ENCODE measurements around the gene ADAMTSL5.
"Not testable (repeated sequence)": the region's sequence is repeated elsewhere in the genome, so short reads cannot be mapped to it uniquely, and the experiment has no call there.

The ADAMTSL5 gene

DNA sequence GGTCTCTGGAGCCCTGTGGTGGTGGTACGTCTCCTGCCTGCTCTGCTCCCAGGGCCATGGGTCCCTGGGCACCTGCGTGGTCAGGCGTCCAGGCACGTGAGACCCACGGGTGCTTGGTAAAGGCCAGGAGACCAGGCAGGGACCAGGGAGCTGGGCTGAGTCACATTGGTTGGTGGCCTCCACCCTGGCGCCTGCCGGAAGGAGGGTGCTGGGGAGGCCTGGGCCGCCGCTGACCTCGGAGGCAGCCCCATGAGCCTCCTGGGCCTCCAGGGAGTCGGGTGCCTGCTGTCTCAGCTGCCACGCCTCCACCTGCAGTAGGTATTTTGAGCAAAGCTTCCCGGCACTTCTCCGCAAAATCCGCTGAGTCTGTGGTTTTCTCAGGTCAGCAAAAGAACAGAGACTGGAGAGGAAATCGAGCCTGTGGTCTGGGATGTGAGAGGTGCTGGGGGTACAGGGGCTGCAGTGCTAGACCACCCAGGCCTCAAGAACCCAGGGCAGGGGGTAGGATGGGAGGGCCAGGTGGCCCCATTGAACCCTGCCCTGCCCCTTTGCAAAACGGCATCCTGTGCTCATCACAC, 7.5 kb upstream of the ADAMTSL5 start:
- Histone ChIP-seq H3K27me3 (ENCODE audit: insufficient read depth, poor library complexity, severe bottlenecking) (peaks cover 23% of the 10 kb centered on the region), H3K9me3 (ENCODE audit: severe bottlenecking) (no peaks in the 10 kb centered on the region), H3K4me3 (ENCODE audit: severe bottlenecking) (no peak overlapping the region), H3K36me3 (ENCODE audit: low read depth) (no peaks in the 10 kb centered on the region), H3K27ac (ENCODE audit: poor library complexity, severe bottlenecking) (no peak overlapping the region), H3K4me1 (ENCODE audit: insufficient read depth, poor library complexity, severe bottlenecking) (no peaks in the 10 kb centered on the region)
- TF ChIP-seq CTCF (IDR thresholded peaks at IDR 0.05; ENCODE audit: poor library complexity, severe bottlenecking) = no peak
- DNase-seq (ENCODE audit: low spot score) = no peak
- no peak; the same call in 2 of the 3 replicates for ATAC-seq (ENCODE audit: low read depth)

- not testable (repeated sequence) for H3K9me3 ChIP-seq (ENCODE audit: severe bottlenecking); H3K36me3 ChIP-seq (ENCODE audit: low read depth); H3K4me3 ChIP-seq (ENCODE audit: severe bottlenecking); ATAC-seq (ENCODE audit: low read depth); H3K4me1 ChIP-seq (ENCODE audit: insufficient read depth, poor library complexity, severe bottlenecking); DNase-seq (ENCODE audit: low spot score); H3K27ac ChIP-seq (ENCODE audit: poor library complexity, severe bottlenecking)
- peaks cover 19% of the 10 kb centered on the region for H3K27me3 ChIP-seq (ENCODE audit: insufficient read depth, poor library complexity, severe bottlenecking)
Observed at GRCh38 chr19:1519802-1520201, 7.0 kb upstream of the ADAMTSL5 start.

GRCh38 chr19:1518471-1518870, 5.7 kb upstream of the ADAMTSL5 start:
- H3K36me3 ChIP-seq (ENCODE audit: low read depth) = no peaks in the 10 kb centered on the region
- H3K27ac ChIP-seq (ENCODE audit: poor library complexity, severe bottlenecking) = no peak overlapping the region
- no peak overlapping the region for H3K4me3 ChIP-seq (ENCODE audit: severe bottlenecking)
- no peak for DNase-seq (ENCODE audit: low spot score)
- peaks cover 10% of the 10 kb centered on the region for H3K27me3 ChIP-seq (ENCODE audit: insufficient read depth, poor library complexity, severe bottlenecking)
- no peak for TF ChIP-seq CTCF (IDR thresholded peaks at IDR 0.05; ENCODE audit: poor library complexity, severe bottlenecking)
- H3K9me3 ChIP-seq (ENCODE audit: severe bottlenecking) = no peaks in the 10 kb centered on the region
- ATAC-seq (ENCODE audit: low read depth) = no peak
- H3K4me1 ChIP-seq (ENCODE audit: insufficient read depth, poor library complexity, severe bottlenecking) = no peaks in the 10 kb centered on the region

GRCh38 chr19:1516395-1516753, 3.6 kb upstream of the ADAMTSL5 start:
- Histone ChIP-seq H3K4me1 (ENCODE audit: insufficient read depth, poor library complexity, severe bottlenecking) (peaks cover 4% of the 10 kb centered on the region), H3K4me3 (ENCODE audit: severe bottlenecking) (no peak overlapping the region), H3K9me3 (ENCODE audit: severe bottlenecking) (peaks cover 2% of the 10 kb centered on the region), H3K36me3 (ENCODE audit: low read depth) (no peaks in the 10 kb centered on the region), H3K27ac (ENCODE audit: poor library complexity, severe bottlenecking) (no peak overlapping the region), H3K27me3 (ENCODE audit: insufficient read depth, poor library complexity, severe bottlenecking) (no peaks in the 10 kb centered on the region)
- ATAC-seq (ENCODE audit: low read depth) (no peak), DNase-seq (ENCODE audit: low spot score) (no peak)
- no peak for TF ChIP-seq CTCF (IDR thresholded peaks at IDR 0.05; ENCODE audit: poor library complexity, severe bottlenecking)

DNA sequence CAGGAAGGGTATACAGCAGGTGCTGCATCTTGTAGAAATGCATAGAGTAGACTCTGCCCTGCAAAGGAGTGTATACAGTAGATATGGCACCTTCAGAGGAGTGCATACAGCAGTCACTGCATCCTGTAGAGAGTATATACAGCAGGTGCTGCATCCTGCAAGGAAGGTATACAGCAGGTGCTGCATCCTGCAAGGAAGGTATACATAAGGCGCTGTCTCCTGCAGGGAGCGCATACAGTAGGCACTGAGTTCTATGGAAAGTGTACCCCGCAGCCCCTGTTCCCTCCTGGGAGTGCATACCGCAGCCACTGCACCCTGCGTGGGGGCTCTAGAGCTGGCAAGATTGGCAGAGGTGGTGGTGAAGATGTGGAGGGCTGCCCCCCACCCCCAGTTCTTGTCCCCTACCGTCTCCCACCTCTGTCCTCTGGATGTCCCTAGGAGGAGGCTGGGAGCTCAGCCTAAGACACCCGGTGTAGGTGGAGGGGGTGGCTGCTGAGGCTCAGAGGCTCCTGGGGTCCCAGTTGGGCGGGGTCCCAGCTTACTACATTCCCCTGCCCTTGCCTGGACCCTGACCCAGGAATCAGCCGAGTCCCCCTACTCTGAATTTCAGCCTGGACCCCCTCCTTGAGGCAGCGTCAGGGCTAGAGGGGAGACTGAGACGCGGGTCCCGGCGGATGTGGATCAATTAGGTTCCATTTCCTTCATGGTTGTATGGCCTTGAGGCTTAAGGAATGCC, 2.3 kb upstream of the ADAMTSL5 start:
- no peak overlapping the region for H3K27ac ChIP-seq (ENCODE audit: poor library complexity, severe bottlenecking)
- ATAC-seq (ENCODE audit: low read depth) (no peak), DNase-seq (ENCODE audit: low spot score) (no peak)
- H3K4me3 ChIP-seq (ENCODE audit: severe bottlenecking) = no peak overlapping the region
- peaks cover 4% of the 10 kb centered on the region for H3K4me1 ChIP-seq (ENCODE audit: insufficient read depth, poor library complexity, severe bottlenecking)
- peaks cover 2% of the 10 kb centered on the region for H3K9me3 ChIP-seq (ENCODE audit: severe bottlenecking)
- no peaks in the 10 kb centered on the region for H3K27me3 ChIP-seq (ENCODE audit: insufficient read depth, poor library complexity, severe bottlenecking)
- no peak for TF ChIP-seq CTCF (IDR thresholded peaks at IDR 0.05; ENCODE audit: poor library complexity, severe bottlenecking)
- no peaks in the 10 kb centered on the region for H3K36me3 ChIP-seq (ENCODE audit: low read depth)

Data from RWPE2 (cell line).